Neural crest cell (in vitro differentiated cells): ENCODE results near the gene ADORA2A. TPM values are rescaled to one million over a fixed set of nuclear protein-coding genes. Genes with fewer than 3 reads are reported as not detected.

Source experiments
- DNase-seq: peaks from one replicate; pipeline ENCODE4 v3.0.0; 2021; ENCODE audit warnings: low read depth, mixed read lengths, low spot score
- H3K27ac Mint-ChIP-seq: one replicate; pipeline ENCODE4 v1.8.0; 2021; ENCODE audit warnings: mild to moderate bottlenecking, mixed read lengths; ENCODE audit not compliant: unreplicated experiment
- H3K27me3 Mint-ChIP-seq: 2 replicates; pipeline ENCODE4 v1.8.0; 2021; ENCODE audit warnings: low read depth, mild to moderate bottlenecking, mixed read lengths
- H3K36me3 Mint-ChIP-seq: 2 replicates; pipeline ENCODE4 v1.8.0; 2021; ENCODE audit warnings: low read depth, mild to moderate bottlenecking, mixed read lengths
- H3K4me1 Mint-ChIP-seq: 2 replicates; pipeline ENCODE4 v1.8.0; 2021; ENCODE audit warnings: mixed read lengths
- H3K4me3 Mint-ChIP-seq: one replicate; pipeline ENCODE4 v1.8.0; 2021; ENCODE audit warnings: mild to moderate bottlenecking, mixed read lengths
- H3K9me3 Mint-ChIP-seq: 2 replicates; pipeline ENCODE4 v1.8.0; 2021; ENCODE audit warnings: mixed read lengths
- total RNA-seq: library from RNA; stranded (reverse); gene quantifications from 2 replicates; pipeline ENCODE4 v1.2.1, GENCODE V29; 2021
- TF ChIP-seq, protein P1 (sequence below): fragments of 200-600 bp; sonication (generic); conservative IDR thresholded peaks from 2 replicates; pipeline ENCODE4 v1.5.0; 2021; ENCODE audit warnings: antibody characterized with exemption, mild to moderate bottlenecking

ADORA2A gene
- total RNA-seq, 1 donor from 2014 or later, result 2.8 TPM

DNA sequence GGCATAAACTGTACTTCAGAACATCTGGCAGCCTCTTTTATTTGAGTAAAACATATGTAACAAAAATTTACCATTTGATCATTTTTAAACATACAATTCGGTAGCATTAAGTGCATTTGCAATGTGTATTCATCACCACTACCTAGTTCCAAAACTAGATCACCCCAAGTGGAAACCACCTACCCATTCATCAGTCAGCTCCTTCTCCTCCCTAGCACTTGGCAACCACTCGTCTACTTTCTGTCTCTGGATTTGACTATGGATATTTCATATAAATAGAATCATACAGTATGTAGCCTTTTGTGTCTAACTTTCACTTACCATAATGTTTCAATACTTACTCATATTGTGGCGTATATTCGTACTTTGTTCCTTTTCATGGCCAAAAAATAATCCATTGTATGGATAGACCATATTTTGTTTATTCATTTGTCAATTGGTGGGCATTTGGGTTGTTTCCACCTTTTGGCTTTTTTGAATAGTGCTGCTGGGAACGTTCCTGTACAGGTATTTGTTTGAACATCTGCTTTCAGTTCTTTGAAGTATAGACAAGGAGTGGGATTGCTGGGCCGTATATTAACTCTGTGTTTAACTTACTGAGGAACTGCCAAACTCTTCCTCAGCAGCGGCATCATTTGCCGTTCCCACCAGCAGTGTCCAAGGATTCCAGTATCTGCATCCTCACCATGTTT is 27.2 kb upstream of the ADORA2A start:
- H3K27me3 Mint-ChIP-seq, result no peaks in the 10 kb centered on the region
- no peaks in the 10 kb centered on the region for H3K9me3 Mint-ChIP-seq
- H3K4me1 Mint-ChIP-seq, result no peaks in the 10 kb centered on the region
- TF ChIP-seq, protein P1, sequence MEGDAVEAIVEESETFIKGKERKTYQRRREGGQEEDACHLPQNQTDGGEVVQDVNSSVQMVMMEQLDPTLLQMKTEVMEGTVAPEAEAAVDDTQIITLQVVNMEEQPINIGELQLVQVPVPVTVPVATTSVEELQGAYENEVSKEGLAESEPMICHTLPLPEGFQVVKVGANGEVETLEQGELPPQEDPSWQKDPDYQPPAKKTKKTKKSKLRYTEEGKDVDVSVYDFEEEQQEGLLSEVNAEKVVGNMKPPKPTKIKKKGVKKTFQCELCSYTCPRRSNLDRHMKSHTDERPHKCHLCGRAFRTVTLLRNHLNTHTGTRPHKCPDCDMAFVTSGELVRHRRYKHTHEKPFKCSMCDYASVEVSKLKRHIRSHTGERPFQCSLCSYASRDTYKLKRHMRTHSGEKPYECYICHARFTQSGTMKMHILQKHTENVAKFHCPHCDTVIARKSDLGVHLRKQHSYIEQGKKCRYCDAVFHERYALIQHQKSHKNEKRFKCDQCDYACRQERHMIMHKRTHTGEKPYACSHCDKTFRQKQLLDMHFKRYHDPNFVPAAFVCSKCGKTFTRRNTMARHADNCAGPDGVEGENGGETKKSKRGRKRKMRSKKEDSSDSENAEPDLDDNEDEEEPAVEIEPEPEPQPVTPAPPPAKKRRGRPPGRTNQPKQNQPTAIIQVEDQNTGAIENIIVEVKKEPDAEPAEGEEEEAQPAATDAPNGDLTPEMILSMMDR, result no peak
- H3K4me3 Mint-ChIP-seq, result no peak overlapping the region
- peaks cover 20% of the 10 kb centered on the region for H3K36me3 Mint-ChIP-seq
- no peak for DNase-seq
- H3K27ac Mint-ChIP-seq, result no peak overlapping the region

DNA sequence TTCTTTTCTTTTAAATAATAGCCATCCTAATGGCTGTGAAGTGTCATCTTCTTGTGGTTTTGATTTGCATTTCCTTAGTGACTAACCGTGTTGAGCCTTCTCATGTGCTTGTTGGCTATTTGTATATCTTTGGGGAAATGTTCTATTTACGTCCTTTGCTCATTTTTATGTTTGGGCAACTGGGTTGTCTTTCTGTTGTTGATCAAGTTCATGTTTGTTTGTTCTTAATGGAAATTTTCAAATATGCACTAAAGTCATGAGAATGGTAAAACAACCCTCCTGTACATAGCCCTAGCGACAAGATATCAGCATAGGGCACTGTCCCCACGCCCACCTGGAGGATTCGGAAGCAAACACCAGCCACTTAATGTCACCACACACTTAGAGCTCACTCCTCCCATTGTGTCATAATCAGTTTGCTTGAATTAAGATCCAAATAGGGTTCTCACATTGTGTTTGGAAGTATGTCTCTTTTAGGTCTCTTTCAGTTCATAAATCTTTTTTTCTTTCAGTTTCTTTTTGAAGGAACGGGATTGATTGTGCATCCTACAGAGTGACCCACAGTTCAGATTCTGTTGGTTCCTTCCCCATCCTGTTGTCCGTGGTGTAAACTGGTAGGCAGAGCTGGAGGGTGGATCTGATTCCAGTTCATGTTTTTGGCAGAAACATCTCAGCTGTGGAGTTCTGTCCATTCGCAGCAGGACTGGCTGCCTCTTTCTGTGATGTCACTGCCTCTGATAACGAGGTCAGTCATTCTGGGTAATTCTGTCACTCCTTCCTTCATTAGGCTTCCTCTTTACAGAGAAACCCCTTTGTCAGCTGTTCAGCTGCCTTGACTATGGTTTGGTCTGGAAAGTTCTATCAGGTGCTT is 26.4 kb upstream of the ADORA2A start:
- Mint-ChIP-seq H3K4me3 (no peak overlapping the region), H3K27me3 (no peaks in the 10 kb centered on the region), H3K4me1 (peaks cover 3% of the 10 kb centered on the region), H3K27ac (no peak overlapping the region), H3K9me3 (no peaks in the 10 kb centered on the region), H3K36me3 (peaks cover 20% of the 10 kb centered on the region)
- TF ChIP-seq, protein P1, result no peak
- no peak for DNase-seq

DNA sequence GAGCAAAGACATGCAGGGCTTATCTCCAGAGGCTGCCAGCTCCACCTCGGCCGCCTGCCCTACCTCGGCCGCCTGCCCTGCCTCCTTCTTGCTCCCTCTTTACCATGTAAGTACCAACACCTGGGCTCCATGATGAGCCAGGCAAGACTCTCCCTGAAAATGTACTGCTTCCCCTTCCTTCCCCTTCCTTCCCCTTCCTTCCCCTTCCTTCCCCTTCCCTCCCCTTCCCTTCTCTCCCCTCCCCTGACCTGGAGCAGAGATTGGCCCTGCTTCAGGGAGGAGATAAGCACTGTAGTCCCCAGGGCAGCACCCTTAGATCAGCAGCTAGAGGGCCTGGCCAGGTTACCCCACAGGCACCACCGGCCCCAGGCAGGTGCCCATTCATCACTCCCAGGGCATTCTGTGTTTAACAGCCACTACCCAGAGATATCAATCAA is 25.4 kb upstream of the ADORA2A start:
- Mint-ChIP-seq H3K4me3 (no peak overlapping the region), H3K27me3 (no peaks in the 10 kb centered on the region), H3K4me1 (peaks cover 13% of the 10 kb centered on the region), H3K36me3 (peaks cover 17% of the 10 kb centered on the region), H3K9me3 (no peaks in the 10 kb centered on the region), H3K27ac (peak overlapping the region; percentile 43)
- DNase-seq, result no peak
- TF ChIP-seq, protein P1, result no peak

DNA sequence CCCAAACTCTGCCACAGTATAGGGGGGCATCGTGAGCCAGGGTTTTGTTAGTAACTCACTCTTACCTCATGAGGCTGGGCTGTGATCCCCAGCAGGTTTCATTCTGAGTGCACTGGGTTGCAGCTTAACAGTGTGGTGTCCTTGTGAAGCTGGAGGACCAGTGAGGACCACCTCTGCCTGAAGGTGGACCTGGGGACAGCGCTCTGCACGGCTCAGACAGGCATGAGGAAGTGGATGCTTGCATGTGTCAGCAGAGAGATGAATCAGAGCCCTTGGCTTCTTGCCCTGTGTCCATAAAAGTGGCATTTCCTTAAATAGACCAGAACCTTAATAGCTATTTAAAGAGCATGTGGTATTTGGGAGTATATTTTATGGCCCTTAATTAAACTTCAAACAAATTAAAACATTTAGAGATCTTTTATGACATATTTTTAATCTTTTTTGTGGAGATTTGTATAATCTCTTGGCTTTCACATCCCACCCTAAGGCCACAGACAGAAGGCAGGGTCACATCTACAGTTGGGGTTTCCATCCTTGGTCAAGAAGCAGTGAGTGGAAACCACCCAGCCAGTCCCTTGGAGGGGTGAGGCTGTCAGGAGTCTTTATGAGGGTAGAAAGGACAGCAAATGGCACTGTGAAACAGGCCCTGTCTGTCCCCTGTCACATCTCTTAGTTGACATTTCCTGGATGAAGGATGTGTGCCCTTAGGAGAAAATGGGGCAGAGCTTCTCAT is 24.8 kb upstream of the ADORA2A start:
- no peak for DNase-seq
- TF ChIP-seq, protein P1, result no peak
- Mint-ChIP-seq H3K4me1 (peaks cover 20% of the 10 kb centered on the region), H3K4me3 (no peak overlapping the region), H3K36me3 (peaks cover 17% of the 10 kb centered on the region), H3K9me3 (no peaks in the 10 kb centered on the region), H3K27ac (no peak overlapping the region), H3K27me3 (no peaks in the 10 kb centered on the region)

DNA sequence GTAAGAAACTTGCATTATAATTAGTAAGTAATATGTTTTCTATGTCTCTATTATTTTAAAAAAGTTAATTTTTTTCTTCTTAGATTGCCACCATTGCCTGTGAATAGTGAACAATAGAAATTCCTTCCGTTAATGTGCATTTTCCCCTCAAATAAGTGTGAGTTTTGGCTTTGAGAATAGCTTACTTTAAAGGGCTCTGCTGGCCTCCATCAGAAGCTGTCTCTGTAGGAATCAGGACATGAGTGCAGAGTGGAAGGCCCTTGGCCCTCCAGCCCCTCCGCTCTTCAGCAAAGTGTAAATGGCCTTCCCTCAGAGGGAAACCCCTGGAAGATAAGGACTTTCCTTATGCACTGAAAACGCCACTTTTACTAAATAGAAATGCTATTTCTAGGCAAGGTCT is 24.1 kb upstream of the ADORA2A start:
- Mint-ChIP-seq H3K27me3 (no peaks in the 10 kb centered on the region), H3K9me3 (no peaks in the 10 kb centered on the region), H3K36me3 (peaks cover 13% of the 10 kb centered on the region), H3K4me3 (no peak overlapping the region), H3K27ac (no peak overlapping the region), H3K4me1 (peaks cover 26% of the 10 kb centered on the region)
- TF ChIP-seq, protein P1, result no peak
- no peak for DNase-seq
